Right atrium auricular region (tissue), 2 donors: ENCODE measurements around the gene UNC119. TPM values are rescaled to one million over a fixed set of nuclear protein-coding genes. Genes with fewer than 3 reads are reported as not detected.

Source experiments
- DNase-seq: peaks from one replicate; pipeline ENCODE4 v3.0.0-alpha.2; 2019; ENCODE audit warnings: low spot score
- H3K27ac ChIP-seq, 2 donors: fragments of 200-600 bp; sonication (generic); 1 replicate in 1 of 2; 2 replicates in 1 of 2; pipeline ENCODE4 v1.5.1; 2016 to 2019
- H3K27me3 ChIP-seq, 2 donors: fragments of 200-600 bp; sonication (generic); one replicate each; pipeline versions ENCODE4 v1.5.1 to v1.6.0; 2017 to 2019
- H3K36me3 ChIP-seq: fragments of 200-600 bp; sonication (generic); one replicate; pipeline ENCODE4 v1.5.1; 2016
- H3K4me1 ChIP-seq, 2 donors: fragments of 200-600 bp; sonication (generic); one replicate each; pipeline versions ENCODE4 v1.5.1 to v1.6.0; 2017 to 2019
- H3K4me3 ChIP-seq, 2 donors: fragments of 200-600 bp; sonication (generic); 1 replicate in 1 of 2; 2 replicates in 1 of 2; pipeline ENCODE4 v1.5.1; 2017 to 2019; ENCODE audit warnings: mild to moderate bottlenecking in 1 of 2, moderate library complexity in 1 of 2
- H3K9me3 ChIP-seq, 2 donors: fragments of 200-600 bp; sonication (generic); one replicate each; pipeline ENCODE4 v1.5.1; 2019
- CTCF ChIP-seq, 2 donors: fragments of 200-600 bp; sonication (generic); IDR thresholded peaks; one replicate each; pipeline ENCODE4 v1.5.1; 2019; ENCODE audit warnings: antibody characterized with exemption in 2 of 2
- total RNA-seq, 2 donors: library from RNA; depleted of rRNA; stranded (reverse); fragments of >200 nt; gene quantifications; one replicate each; pipeline ENCODE4 v1.1.0, GENCODE V29; 2016

Gene UNC119
- total RNA-seq, 2 donors from 2014 or later: 19.6 to 30.3 TPM

GRCh38 chr17:28563475-28563874 lies 11.1 kb upstream of the UNC119 start:
- H3K27ac ChIP-seq: no peak overlapping the region
- H3K9me3 ChIP-seq: no peaks in the 10 kb centered on the region
- H3K4me3 ChIP-seq: no peak overlapping the region
- H3K4me1 ChIP-seq: peaks cover 0 to 6% of the 10 kb centered on the region in 2 donors
- peaks cover 34% of the 10 kb centered on the region for H3K36me3 ChIP-seq
- DNase-seq: no peak
- H3K27me3 ChIP-seq: no peaks in the 10 kb centered on the region
- no peak for TF ChIP-seq CTCF (IDR thresholded peaks at IDR 0.05)

- H3K4me3 ChIP-seq: no peak overlapping the region
- no peak overlapping the region for H3K27ac ChIP-seq
- no peak for TF ChIP-seq CTCF (IDR thresholded peaks at IDR 0.05)
- no peaks in the 10 kb centered on the region for H3K9me3 ChIP-seq
- peaks cover 53% of the 10 kb centered on the region for H3K36me3 ChIP-seq
- H3K4me1 ChIP-seq: peaks cover 0 to 19% of the 10 kb centered on the region in 2 donors
- no peak for DNase-seq
- H3K27me3 ChIP-seq: no peaks in the 10 kb centered on the region
Measured at GRCh38 chr17:28555022-28555421, 2.6 kb upstream of the UNC119 start.

GRCh38 chr17:28554565-28554964 lies 2.1 kb upstream of the UNC119 start:
- no peak for TF ChIP-seq CTCF (IDR thresholded peaks at IDR 0.05)
- peaks cover 0 to 24% of the 10 kb centered on the region in 2 donors for H3K4me1 ChIP-seq
- H3K27me3 ChIP-seq: no peaks in the 10 kb centered on the region
- no peak overlapping the region for H3K27ac ChIP-seq
- no peak for DNase-seq
- no peaks in the 10 kb centered on the region for H3K9me3 ChIP-seq
- H3K4me3 ChIP-seq: no peak overlapping the region
- H3K36me3 ChIP-seq: peaks cover 53% of the 10 kb centered on the region

- DNase-seq: no peak
- peak overlapping the region; percentile 60 to 88 for H3K4me3 ChIP-seq
- peak overlapping the region in 1 of 2 donors; percentile 80 for H3K27ac ChIP-seq
- H3K36me3 ChIP-seq: peaks cover 41% of the 10 kb centered on the region
- no peaks in the 10 kb centered on the region for H3K9me3 ChIP-seq
- no peak for TF ChIP-seq CTCF (IDR thresholded peaks at IDR 0.05)
- H3K27me3 ChIP-seq: no peaks in the 10 kb centered on the region
- H3K4me1 ChIP-seq: peaks cover 0 to 25% of the 10 kb centered on the region in 2 donors
Measured at GRCh38 chr17:28553000-28553505, 629 bp upstream of the UNC119 start.

GRCh38 chr17:28551421-28552175 lies 826 bp downstream of the UNC119 start:
- TF ChIP-seq CTCF (IDR thresholded peaks at IDR 0.05): no peak
- H3K4me1 ChIP-seq: peaks cover 0 to 25% of the 10 kb centered on the region in 2 donors
- H3K27me3 ChIP-seq: no peaks in the 10 kb centered on the region
- H3K27ac ChIP-seq: peak overlapping the region; percentile 61 to 80
- DNase-seq: no peak
- H3K36me3 ChIP-seq: peaks cover 39% of the 10 kb centered on the region
- H3K9me3 ChIP-seq: no peaks in the 10 kb centered on the region
- peak overlapping the region; percentile 60 to 88 for H3K4me3 ChIP-seq
